Heart left ventricle (tissue), 16 donors: Measurements from ENCODE around the gene CCDC127. TPM values are rescaled to one million over a fixed set of nuclear protein-coding genes. Genes with fewer than 3 reads are reported as not detected.

Source experiments
- ATAC-seq, 4 donors: fragments of 200-7000 bp; cut with Tn5 transposase; one replicate each; pipeline ENCODE4 v1.9.1; 2020 to 2022; ENCODE audit warnings: moderate library complexity in 4 of 4, mild to moderate bottlenecking in 3 of 4, moderate number of reproducible peaks in 1 of 4
- DNase-seq, 5 donors: peaks; one replicate each; pipeline ENCODE4 v3.0.0-alpha.2; 2020
- H3K27ac ChIP-seq, 12 donors: fragments of 200-600 bp; sonication (generic) in 4 of 12; one replicate each; pipeline versions ENCODE4 v1.5.0 to v1.8.0; 2016 to 2022; ENCODE audit warnings: mild to moderate bottlenecking in 2 of 12
- H3K27me3 ChIP-seq, 9 donors: fragments of 200-600 bp; sonication (generic) in 2 of 9; one replicate each; pipeline versions ENCODE4 v1.5.1 to v1.8.0; 2016 to 2022; ENCODE audit warnings: mild to moderate bottlenecking in 3 of 9
- H3K36me3 ChIP-seq, 9 donors: fragments of 200-600 bp; sonication (generic) in 2 of 9; one replicate each; pipeline versions ENCODE4 v1.5.0 to v1.8.0; 2018 to 2022; ENCODE audit warnings: mild to moderate bottlenecking in 2 of 9
- H3K4me1 ChIP-seq, 12 donors: fragments of 200-600 bp; sonication (generic) in 4 of 12; one replicate each; pipeline versions ENCODE4 v1.5.0 to v1.8.0; 2016 to 2022; ENCODE audit warnings: mild to moderate bottlenecking in 3 of 12
- H3K4me3 ChIP-seq, 12 donors: fragments of 200-600 bp; sonication (generic) in 4 of 12; one replicate each; pipeline versions ENCODE4 v1.5.0 to v1.8.0; 2017 to 2022; ENCODE audit warnings: mild to moderate bottlenecking in 9 of 12, moderate library complexity in 4 of 12
- H3K9me3 ChIP-seq, 12 donors: fragments of 200-600 bp; sonication (generic) in 4 of 12; one replicate each; pipeline versions ENCODE4 v1.5.0 to v1.8.0; 2016 to 2022; ENCODE audit warnings: mild to moderate bottlenecking in 1 of 12
- CTCF ChIP-seq, 12 donors: fragments of 200-600 bp; sonication (generic) in 4 of 12; IDR thresholded peaks; one replicate each; pipeline versions ENCODE4 v1.5.0 to v1.8.0; 2018 to 2022; ENCODE audit warnings: antibody characterized with exemption in 12 of 12, mild to moderate bottlenecking in 5 of 12
- POLR2A ChIP-seq, 2 donors: fragments of 450-650 bp; IDR thresholded peaks; one replicate each; pipeline ENCODE4 v1.6.1; 2017; ENCODE audit warnings: antibody characterized with exemption in 2 of 2, mild to moderate bottlenecking in 2 of 2, moderate library complexity in 2 of 2
- WGBS, 4 donors: extraction: QIAGEN DNeasy Blood & Tissue Kit in 2 of 4; methylation state at CpG; one replicate each; pipeline versions ENCODE4 v1.1.5 to v1.1.7; 2013 to 2018; 5-methylcytosine and 5-hydroxymethylcytosine counted together
- intact Hi-C, 10 donors: fragments of 100-400 bp; cut with DNase I; formaldehyde crosslinking; loops; one replicate each; pipeline versions ENCODE4 v1.11.1 to v1.14.2; 2022
- polyA plus RNA-seq, 2 donors: library from polyadenylated mRNA; stranded (reverse); fragments of 200-250 nt; gene quantifications; one replicate each; pipeline ENCODE4 v1.2.3, GENCODE V29; 2013
- total RNA-seq, 9 donors: library from RNA; depleted of rRNA in 2 of 9; stranded (reverse); fragments of >200 nt in 2 of 9; fragmentation: NEBNext Ultra II Directional in 3 of 9; extraction: Animal tissue kit (Norgen Biotek cat#: 25700) in 3 of 9; gene quantifications; one replicate each; pipeline versions ENCODE4 v1.1.0 to v1.2.4, GENCODE V29; 2016 to 2023
- donor health status: ischemic (EF 13 %, LVEDD 7.1; RV severe dilation, severe dysfunction).
- donor health status: healthy with polysubstance abuse.
- donor health status: DM: no; HTN: yes; CAD: no.
- donor health status: DM: no; HTN: no; CAD: no.
- donor health status: ischemic (EF 25% LVEDD 6.9; RV normal size, moderate dysfunction).
- donor health status: ischemic (EF 25% LVEDD 5.7; RV mildly dilated, moderate dysfunction).
- donor health status: healthy.
- donor health status: DM: yes; HTN: yes; CAD: no.
- donor health status: ischemic (EF 35%, LVEDD 5.7; RV mildly dilated, moderate dysfunction).
- donor health status: nonischemic (EF 11% LVEDD 7.7; RV severe dilation, severe dysfunction).
- donor health status: DM: yes; HTN: yes; CAD: no.
- donor health status: PGD.
- donor health status: ischemic (EF 29% LVEDD 5.4; RV normal size, mild dysfunction).
- donor health status: nonischemic (EF 23%, LVEDD 6.1; RV moderate dilation, normal function).

The CCDC127 gene
- total and polyA plus RNA-seq, 11 donors = 4.8 to 10.3 (median 7.5) TPM

GRCh38 chr5:157801-158200 is 60.2 kb downstream of the CCDC127 start:
- no peaks in the 10 kb centered on the region for H3K9me3 ChIP-seq
- intact Hi-C loops = no loop called here
- ATAC-seq (no peak), DNase-seq (no peak)
- no peak overlapping the region for H3K4me3 ChIP-seq
- no peaks in the 10 kb centered on the region for H3K4me1 ChIP-seq
- H3K27ac ChIP-seq = no peak overlapping the region
- H3K36me3 ChIP-seq = no peaks in the 10 kb centered on the region
- TF ChIP-seq POLR2A (IDR thresholded peaks at IDR 0.05) (no peak), CTCF (IDR thresholded peaks at IDR 0.05) (no peak)
- peaks cover 0 to 16% (median 0%) of the 10 kb centered on the region in 9 donors for H3K27me3 ChIP-seq
- WGBS, 4 donors = 74 to 83% (median 82%) methylated on average over 11 of the region's 11 CpGs

GRCh38 chr5:157126-157715 is 60.7 kb downstream of the CCDC127 start:
- Histone ChIP-seq H3K9me3 (no peaks in the 10 kb centered on the region), H3K27ac (no peak overlapping the region), H3K27me3 (peaks cover 0 to 12% (median 0%) of the 10 kb centered on the region in 9 donors), H3K4me3 (no peak overlapping the region), H3K4me1 (no peaks in the 10 kb centered on the region), H3K36me3 (no peaks in the 10 kb centered on the region)
- intact Hi-C loops = no loop called here
- whole genome bisulfite sequencing, 4 donors = 89 to 93% (median 92%) methylated on average over 12 of the region's 12 CpGs
- DNase-seq (no peak), ATAC-seq (no peak)
- no peak for TF ChIP-seq CTCF (IDR thresholded peaks at IDR 0.05)
- TF ChIP-seq POLR2A (IDR thresholded peaks at IDR 0.05) = no peak

GRCh38 chr5:156411-157072 is 61.4 kb downstream of the CCDC127 start:
- H3K27me3 ChIP-seq = peaks cover 0 to 12% (median 0%) of the 10 kb centered on the region in 9 donors
- no peak overlapping the region for H3K27ac ChIP-seq
- TF ChIP-seq POLR2A (IDR thresholded peaks at IDR 0.05) = no peak
- no peak for TF ChIP-seq CTCF (IDR thresholded peaks at IDR 0.05)
- H3K36me3 ChIP-seq = no peaks in the 10 kb centered on the region
- no peak for ATAC-seq
- H3K9me3 ChIP-seq = no peaks in the 10 kb centered on the region
- DNase-seq = no peak
- intact Hi-C loops = no loop called here
- H3K4me3 ChIP-seq = no peak overlapping the region
- WGBS, 4 donors = 85 to 89% (median 86%) methylated on average over 6 to 17 of the region's 17 CpGs
- no peaks in the 10 kb centered on the region for H3K4me1 ChIP-seq

- peaks cover 0 to 12% (median 0%) of the 10 kb centered on the region in 9 donors for H3K27me3 ChIP-seq
- no peak overlapping the region for H3K4me3 ChIP-seq
- 82 to 87% (median 86%) methylated on average over 20 to 23 of the region's 23 CpGs for WGBS, 4 donors
- H3K9me3 ChIP-seq = no peaks in the 10 kb centered on the region
- no peaks in the 10 kb centered on the region for H3K36me3 ChIP-seq
- no peaks in the 10 kb centered on the region for H3K4me1 ChIP-seq
- TF ChIP-seq CTCF (IDR thresholded peaks at IDR 0.05) (no peak), POLR2A (IDR thresholded peaks at IDR 0.05) (no peak)
- ATAC-seq (no peak), DNase-seq (no peak)
- H3K27ac ChIP-seq = no peak overlapping the region
- intact Hi-C loops = no loop called here
Measured at GRCh38 chr5:155651-156410, 62.1 kb downstream of the CCDC127 start.
